ENCODE measurements around the gene PRDM16. TPM values are rescaled to one million over a fixed set of nuclear protein-coding genes. Genes with fewer than 3 reads are reported as not detected.

Gene PRDM16
- total RNA-seq, 1 donor from 2014 or later = 84.2 TPM

DNA sequence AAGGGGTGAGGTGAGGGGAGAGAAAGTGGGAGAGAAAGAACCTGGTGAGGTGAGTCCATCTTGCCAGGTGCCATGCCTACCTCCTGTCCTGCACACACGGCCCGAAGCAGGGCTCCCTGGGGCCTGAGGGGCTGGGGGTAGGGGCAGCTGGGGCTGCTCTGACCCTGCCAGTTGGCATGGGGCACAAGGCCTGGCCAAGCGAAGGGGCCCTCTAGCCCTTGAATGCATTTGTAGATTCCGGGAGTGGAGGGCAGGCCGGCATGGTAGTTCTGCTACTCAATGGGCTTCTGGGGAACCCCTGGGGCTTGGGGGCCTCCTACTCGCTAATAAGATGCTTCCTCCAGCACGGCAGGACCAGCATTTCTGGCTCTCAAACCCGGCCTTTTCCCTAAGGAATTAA lies 3.6 kb upstream of the PRDM16 start:
- Histone ChIP-seq H3K27ac (peak overlapping the region in 1 of 2 donors; percentile 100), H3K27me3 (no peaks in the 10 kb centered on the region)

DNA sequence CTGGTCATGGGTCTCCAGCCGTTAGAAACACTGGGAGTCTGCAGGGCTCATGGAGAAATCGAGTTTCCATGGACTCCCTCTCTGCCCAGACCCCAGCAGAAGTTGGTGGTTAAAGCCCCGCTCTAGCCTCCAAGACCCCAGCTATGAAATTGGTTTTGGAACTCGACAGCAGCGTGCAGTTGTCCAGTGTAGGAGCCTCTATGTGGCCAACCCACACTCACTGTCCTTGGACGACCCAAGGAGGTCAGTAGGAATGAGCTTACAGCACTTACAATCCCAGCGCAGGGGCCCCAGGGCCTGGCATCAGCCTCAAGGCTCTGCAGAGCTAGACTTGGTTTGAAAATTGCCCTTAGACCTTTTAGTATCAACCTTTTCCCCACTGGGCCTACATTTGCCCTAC lies 3.2 kb upstream of the PRDM16 start:
- H3K36me3 ChIP-seq = peaks cover 0 to 16% of the 10 kb centered on the region in 2 donors
- peak overlapping the region in 1 of 2 donors; percentile 100 for H3K27ac ChIP-seq
- H3K9me3 ChIP-seq = no peaks in the 10 kb centered on the region
- DNase-seq (ENCODE audit: low spot score in 2 of 2) = peak in 1 of 2 donors; percentile 59
- H3K27me3 ChIP-seq = no peaks in the 10 kb centered on the region
- intact Hi-C loops (cut with DNase I) = loop anchor here (1.0 to 2.0 kb wide), 5 partner anchors 189 to 357 kb away; no protein-coding TSS in a partner anchor
- H3K4me1 ChIP-seq = peaks cover 6 to 32% of the 10 kb centered on the region in 2 donors
- TF ChIP-seq, protein P1, sequence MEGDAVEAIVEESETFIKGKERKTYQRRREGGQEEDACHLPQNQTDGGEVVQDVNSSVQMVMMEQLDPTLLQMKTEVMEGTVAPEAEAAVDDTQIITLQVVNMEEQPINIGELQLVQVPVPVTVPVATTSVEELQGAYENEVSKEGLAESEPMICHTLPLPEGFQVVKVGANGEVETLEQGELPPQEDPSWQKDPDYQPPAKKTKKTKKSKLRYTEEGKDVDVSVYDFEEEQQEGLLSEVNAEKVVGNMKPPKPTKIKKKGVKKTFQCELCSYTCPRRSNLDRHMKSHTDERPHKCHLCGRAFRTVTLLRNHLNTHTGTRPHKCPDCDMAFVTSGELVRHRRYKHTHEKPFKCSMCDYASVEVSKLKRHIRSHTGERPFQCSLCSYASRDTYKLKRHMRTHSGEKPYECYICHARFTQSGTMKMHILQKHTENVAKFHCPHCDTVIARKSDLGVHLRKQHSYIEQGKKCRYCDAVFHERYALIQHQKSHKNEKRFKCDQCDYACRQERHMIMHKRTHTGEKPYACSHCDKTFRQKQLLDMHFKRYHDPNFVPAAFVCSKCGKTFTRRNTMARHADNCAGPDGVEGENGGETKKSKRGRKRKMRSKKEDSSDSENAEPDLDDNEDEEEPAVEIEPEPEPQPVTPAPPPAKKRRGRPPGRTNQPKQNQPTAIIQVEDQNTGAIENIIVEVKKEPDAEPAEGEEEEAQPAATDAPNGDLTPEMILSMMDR (IDR thresholded peaks at IDR 0.05) = no peak
- H3K4me3 ChIP-seq = peak overlapping the region in 1 of 2 donors; percentile 95

More for the DNA sequence above, 3.6 kb upstream of the PRDM16 start:
- Histone ChIP-seq H3K4me3 (peak overlapping the region in 1 of 2 donors; percentile 95), H3K36me3 (peaks cover 0 to 16% of the 10 kb centered on the region in 2 donors), H3K4me1 (peaks cover 6 to 32% of the 10 kb centered on the region in 2 donors), H3K9me3 (no peaks in the 10 kb centered on the region)
- TF ChIP-seq, protein P1 (IDR thresholded peaks at IDR 0.05) = no peak
- intact Hi-C loops (cut with DNase I) = loop anchor here (2.0 kb wide), 1 partner anchor 189 kb away; no protein-coding TSS in a partner anchor
- peak in 1 of 2 donors; percentile 61 for DNase-seq (ENCODE audit: low spot score in 2 of 2)

DNA sequence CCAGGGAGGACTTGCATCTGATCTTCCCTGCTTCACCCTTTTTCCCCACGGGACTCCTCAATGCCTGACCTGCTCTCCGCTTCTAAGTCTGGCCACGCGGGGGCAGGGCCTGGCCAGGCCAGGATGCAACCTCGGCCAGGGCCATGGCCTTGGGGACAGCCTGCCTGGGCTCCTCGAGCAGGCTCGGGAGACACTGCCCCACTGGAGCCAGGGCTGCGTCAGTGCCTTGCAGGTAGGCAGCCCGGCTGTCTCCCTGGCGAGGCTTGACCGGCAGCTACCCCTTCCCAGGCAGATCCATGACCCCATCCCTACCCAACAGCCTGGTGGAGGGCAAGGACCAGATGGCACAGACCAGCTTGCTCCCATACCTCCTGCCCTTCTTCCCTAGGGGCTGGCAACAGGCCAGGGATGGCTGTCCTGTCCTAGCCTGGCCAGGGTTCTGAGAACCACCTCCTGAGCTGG lies 2.7 kb upstream of the PRDM16 start:
- Histone ChIP-seq H3K36me3 (peaks cover 0 to 15% of the 10 kb centered on the region in 2 donors), H3K27me3 (no peaks in the 10 kb centered on the region), H3K4me1 (peaks cover 6 to 35% of the 10 kb centered on the region in 2 donors), H3K9me3 (no peaks in the 10 kb centered on the region), H3K4me3 (peak overlapping the region; percentile 36 to 95), H3K27ac (peak overlapping the region; percentile 92 to 100)
- peak; percentile 50 to 85 for DNase-seq (ENCODE audit: low spot score in 2 of 2)
- intact Hi-C loops (cut with DNase I) = loop anchor here (1.0 to 2.0 kb wide), 4 partner anchors 217 to 357 kb away; no protein-coding TSS in a partner anchor
- TF ChIP-seq, protein P1 (IDR thresholded peaks at IDR 0.05) = peak; percentile 74 to 77 (median 74)

DNA sequence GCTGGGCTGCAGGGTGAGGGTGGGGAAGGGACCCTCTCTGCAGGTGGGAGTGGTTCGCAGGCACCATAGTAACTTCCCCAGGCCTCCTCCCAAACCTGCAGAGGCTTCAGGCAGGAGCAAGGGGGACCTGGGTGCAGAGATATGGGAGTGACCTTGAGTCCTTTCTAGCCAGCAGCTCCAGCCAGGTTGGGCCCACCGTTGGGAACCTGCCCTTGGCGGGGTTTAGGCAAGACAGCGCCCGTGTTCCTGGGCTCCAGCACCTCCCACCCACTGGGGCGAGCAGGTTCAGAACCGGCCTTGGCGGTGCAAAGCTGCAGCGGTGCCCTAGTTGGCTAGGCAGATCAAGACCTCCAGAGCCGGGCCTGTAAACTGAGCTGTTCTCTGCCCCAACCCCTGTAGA lies 2.2 kb upstream of the PRDM16 start:
- no peaks in the 10 kb centered on the region for H3K27me3 ChIP-seq
- peak overlapping the region; percentile 69 to 95 for H3K4me3 ChIP-seq
- TF ChIP-seq, protein P1 (IDR thresholded peaks at IDR 0.05) = no peak
- peak overlapping the region; percentile 92 to 100 for H3K27ac ChIP-seq
- intact Hi-C loops (cut with DNase I) = loop anchor here (1.0 to 2.0 kb wide), 4 partner anchors 216 to 356 kb away; no protein-coding TSS in a partner anchor
- peak in 1 of 2 donors; percentile 62 for DNase-seq (ENCODE audit: low spot score in 2 of 2)
- H3K9me3 ChIP-seq = no peaks in the 10 kb centered on the region
- H3K36me3 ChIP-seq = peaks cover 0 to 15% of the 10 kb centered on the region in 2 donors
- peaks cover 6 to 39% of the 10 kb centered on the region in 2 donors for H3K4me1 ChIP-seq

DNA sequence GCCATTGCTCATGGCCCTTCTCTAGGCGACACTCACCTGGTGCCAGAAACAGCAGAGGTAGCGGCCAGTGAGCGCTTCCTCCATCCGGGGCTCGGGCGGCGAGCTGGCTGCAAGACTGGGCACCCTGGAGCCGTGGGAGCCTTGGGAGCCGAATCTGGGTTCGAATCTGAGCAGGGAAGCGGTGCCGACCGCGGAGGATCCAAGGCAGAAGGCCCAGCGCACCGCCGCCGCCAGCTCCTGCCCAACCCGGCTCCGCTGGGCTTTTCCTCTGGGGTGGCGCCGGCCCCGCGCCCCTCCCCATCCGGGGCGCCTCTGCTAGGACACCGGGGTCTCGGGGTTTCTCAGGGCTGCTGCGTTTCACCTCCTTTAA lies 1.7 kb upstream of the PRDM16 start:
- Histone ChIP-seq H3K36me3 (peaks cover 0 to 15% of the 10 kb centered on the region in 2 donors), H3K9me3 (no peaks in the 10 kb centered on the region), H3K4me3 (peak overlapping the region; percentile 69 to 95), H3K27me3 (no peaks in the 10 kb centered on the region), H3K27ac (peak overlapping the region; percentile 92 to 100), H3K4me1 (peaks cover 6 to 39% of the 10 kb centered on the region in 2 donors)
- intact Hi-C loops (cut with DNase I) = loop anchor here (2.0 kb wide), 3 partner anchors 216 to 356 kb away; no protein-coding TSS in a partner anchor
- DNase-seq (ENCODE audit: low spot score in 2 of 2) = peak in 1 of 2 donors; percentile 64
- TF ChIP-seq, protein P1 (IDR thresholded peaks at IDR 0.05) = no peak

Measured in ascending aorta (tissue), 2 donors.